Cardiac fibroblast (primary cell): ENCODE measurements around the gene ZBTB22.

Experiments
- DNase-seq, 2 donors: peaks; one replicate each; pipeline versions ENCODE4 v3.0.0 to v3.0.0-alpha.2; 2010; ENCODE audit warnings: low read depth in 2 of 2
- H3K4me3 ChIP-seq, 2 donors: replicated peaks in 1 of 2; 1 replicate in 1 of 2; 2 replicates in 1 of 2; pipeline ENCODE4 v1.5.1; 2011; ENCODE audit warnings: low read depth in 2 of 2, low read length in 2 of 2, mild to moderate bottlenecking in 2 of 2, moderate library complexity in 1 of 2
- CTCF ChIP-seq: IDR thresholded peaks from one replicate; pipeline ENCODE4 v1.5.1; 2011; ENCODE audit warnings: low read depth, mild to moderate bottlenecking, low read length, inconsistent platforms

The ZBTB22 gene

GRCh38 chr6:33320315-33321181, 3.0 kb upstream of the ZBTB22 start:
- peak; percentile 94 to 95 for DNase-seq
- TF ChIP-seq CTCF = no peak
- H3K4me3 ChIP-seq = peak overlapping the region; percentile 11 to 84

GRCh38 chr6:33319939-33320314, 2.4 kb upstream of the ZBTB22 start:
- no peak for TF ChIP-seq CTCF
- peak overlapping the region; percentile 11 to 84 for H3K4me3 ChIP-seq
- no peak for DNase-seq

GRCh38 chr6:33318426-33319073, 1.0 kb upstream of the ZBTB22 start:
- H3K4me3 ChIP-seq = peak overlapping the region in 1 of 2 donors; percentile 63
- no peak for TF ChIP-seq CTCF

GRCh38 chr6:33317419-33317668, 200 bp downstream of the ZBTB22 start:
- DNase-seq = no peak
- H3K4me3 ChIP-seq = peak overlapping the region; percentile 55 to 63
- TF ChIP-seq CTCF = no peak

More at GRCh38 chr6:33318426-33319073, 1.0 kb upstream of the ZBTB22 start:
- DNase-seq = no peak

- TF ChIP-seq CTCF = no peak
- no peak for DNase-seq
- H3K4me3 ChIP-seq = peak overlapping the region; percentile 55 to 63
These were observed 733 bp downstream of the ZBTB22 start for GRCh38 chr6:33316603-33317418.

GRCh38 chr6:33315793-33316602, 1.5 kb downstream of the ZBTB22 start:
- no peak overlapping the region for H3K4me3 ChIP-seq
- DNase-seq = no peak
- TF ChIP-seq CTCF = no peak
